Neural cell (in vitro differentiated cells): ENCODE results near the gene HNRNPR. TPM values are rescaled to one million over a fixed set of nuclear protein-coding genes. Genes with fewer than 3 reads are reported as not detected.
A peak's percentile ranks its signal among the peaks of the same experiment; 100 is the strongest.

Experiments
- H2AFZ ChIP-seq: fragments of 200-600, 300-800 bp; sonication (generic), shearing (Covaris generic); 2 replicates; pipeline ENCODE4 v1.6.0; 2014; ENCODE audit warnings: low read depth, mild to moderate bottlenecking, antibody characterized with exemption, low read length, moderate library complexity
- H3F3A ChIP-seq: fragments of 200-600 bp; shearing (Covaris generic); 2 replicates; pipeline ENCODE4 v1.6.1; 2016; ENCODE audit warnings: mild to moderate bottlenecking, moderate library complexity, mixed read lengths, antibody characterized with exemption, low read length; ENCODE audit not compliant: insufficient read depth, poor library complexity, severe bottlenecking
- H3K27ac ChIP-seq: fragments of 200-600, 300-800 bp; sonication (generic), shearing (Covaris generic); 2 replicates; pipeline ENCODE4 v1.5.1; 2014; ENCODE audit warnings: mild to moderate bottlenecking, low read length, moderate library complexity
- H3K27me3 ChIP-seq: fragments of 300-800, 200-600 bp; sonication (generic), shearing (Covaris generic); 2 replicates; pipeline ENCODE4 v1.6.0; 2014; ENCODE audit warnings: mild to moderate bottlenecking, low read depth, low read length, moderate library complexity; ENCODE audit not compliant: insufficient read depth
- H3K36me3 ChIP-seq: fragments of 300-800, 200-600 bp; sonication (generic), shearing (Covaris generic); 2 replicates; pipeline ENCODE4 v1.5.1; 2014; ENCODE audit warnings: mild to moderate bottlenecking, antibody characterized with exemption, low read length, moderate library complexity; ENCODE audit not compliant: insufficient read depth
- H3K4me2 ChIP-seq: fragments of 300-800, 200-600 bp; sonication (generic), shearing (Covaris generic); 2 replicates; pipeline ENCODE4 v1.6.0; 2014; ENCODE audit warnings: mild to moderate bottlenecking, low read length
- H3K4me3 ChIP-seq: fragments of 300-800, 200-600 bp; sonication (generic), shearing (Covaris generic); 2 replicates; pipeline ENCODE4 v1.5.1; 2014; ENCODE audit warnings: mild to moderate bottlenecking, low read length, moderate library complexity
- H3K79me2 ChIP-seq: fragments of 200-600 bp; shearing (Covaris generic); replicated peaks from 2 replicates; pipeline ENCODE4 v1.6.0; 2014; ENCODE audit warnings: mild to moderate bottlenecking, low read length, moderate library complexity; ENCODE audit not compliant: insufficient read depth
- H3K9ac ChIP-seq: fragments of 300-800, 200-600 bp; sonication (generic), shearing (Covaris generic); 2 replicates; pipeline ENCODE4 v1.6.1; 2016; ENCODE audit warnings: mild to moderate bottlenecking, low read length, mixed read lengths
- H3K9me2 ChIP-seq: fragments of 200-600 bp; shearing (Covaris generic); 2 replicates; pipeline ENCODE4 v1.6.1; 2016; ENCODE audit warnings: mild to moderate bottlenecking, low read length, mixed read lengths; ENCODE audit not compliant: insufficient read depth
- H3K9me3 ChIP-seq: fragments of 200-600, 300-800 bp; sonication (generic), shearing (Covaris generic); 2 replicates; pipeline ENCODE4 v1.6.1; 2016; ENCODE audit warnings: mild to moderate bottlenecking, mixed run types, low read length, moderate library complexity, mixed read lengths
- H4K20me1 ChIP-seq: fragments of 200-600 bp; shearing (Covaris generic); 2 replicates; pipeline ENCODE4 v1.6.1; 2016; ENCODE audit warnings: mild to moderate bottlenecking, mixed run types; ENCODE audit not compliant: insufficient read depth
- EP300 ChIP-seq: fragments of 450-650 bp; conservative IDR thresholded peaks from 2 replicates; pipeline ENCODE4 v1.6.1; 2014; ENCODE audit warnings: antibody characterized with exemption, mild to moderate bottlenecking, moderate library complexity; ENCODE audit not compliant: poor library complexity, severe bottlenecking
- EZH2 ChIP-seq: fragments of 200-600, 300-800 bp; shearing (Covaris generic), sonication (generic); IDR thresholded peaks from 2 replicates; pipeline ENCODE4 v1.6.1; 2014; ENCODE audit warnings: antibody characterized with exemption, low read length, borderline replicate concordance, mild to moderate bottlenecking; ENCODE audit not compliant: insufficient read depth, poor library complexity, severe bottlenecking
- MXI1 ChIP-seq: fragments of 450-650 bp; conservative IDR thresholded peaks from 2 replicates; pipeline ENCODE4 v1.6.1; 2014; ENCODE audit warnings: antibody characterized with exemption, mild to moderate bottlenecking; ENCODE audit not compliant: poor library complexity, severe bottlenecking
- POLR2AphosphoS5 ChIP-seq: IDR thresholded peaks from 2 replicates; pipeline ENCODE4 v1.6.1; 2012
- RAD21 ChIP-seq: fragments of 450-650 bp; conservative IDR thresholded peaks from 2 replicates; pipeline ENCODE4 v1.6.1; 2014; ENCODE audit warnings: antibody characterized with exemption, mild to moderate bottlenecking, moderate library complexity
- SMC3 ChIP-seq: fragments of 450-650 bp; conservative IDR thresholded peaks from 2 replicates; pipeline ENCODE4 v1.6.1; 2014; ENCODE audit warnings: antibody characterized with exemption, mild to moderate bottlenecking, moderate library complexity; ENCODE audit not compliant: poor library complexity
- TAF1 ChIP-seq: IDR thresholded peaks from 2 replicates; pipeline ENCODE4 v1.6.1; 2012; ENCODE audit warnings: low read depth
- polyA plus RNA-seq: library from polyadenylated mRNA; depleted of rRNA; stranded (reverse); fragments of >200 nt; gene quantifications from 2 replicates; pipeline ENCODE4 v1.2.3, GENCODE V29; 2014
- TF ChIP-seq, protein P1 (sequence below): IDR thresholded peaks from 2 replicates; pipeline ENCODE4 v1.6.1; 2012; ENCODE audit warnings: borderline replicate concordance
- TF ChIP-seq, protein P2 (sequence below): fragments of 450-650 bp; IDR thresholded peaks from 2 replicates; pipeline ENCODE4 v1.5.1; 2014; ENCODE audit warnings: antibody characterized with exemption, mild to moderate bottlenecking, moderate library complexity; ENCODE audit not compliant: poor library complexity, severe bottlenecking

Gene HNRNPR
- polyA plus RNA-seq, 1 donor from 2014 or later: 345 TPM

- H4K20me1 ChIP-seq: no peaks in the 10 kb centered on the region
- H3K79me2 ChIP-seq: no peaks in the 10 kb centered on the region
- H2AFZ ChIP-seq: no peak overlapping the region
- H3F3A ChIP-seq: no peaks in the 10 kb centered on the region
- no peaks in the 10 kb centered on the region for H3K27me3 ChIP-seq
- TF ChIP-seq EZH2: no peak
- TF ChIP-seq, protein P1, sequence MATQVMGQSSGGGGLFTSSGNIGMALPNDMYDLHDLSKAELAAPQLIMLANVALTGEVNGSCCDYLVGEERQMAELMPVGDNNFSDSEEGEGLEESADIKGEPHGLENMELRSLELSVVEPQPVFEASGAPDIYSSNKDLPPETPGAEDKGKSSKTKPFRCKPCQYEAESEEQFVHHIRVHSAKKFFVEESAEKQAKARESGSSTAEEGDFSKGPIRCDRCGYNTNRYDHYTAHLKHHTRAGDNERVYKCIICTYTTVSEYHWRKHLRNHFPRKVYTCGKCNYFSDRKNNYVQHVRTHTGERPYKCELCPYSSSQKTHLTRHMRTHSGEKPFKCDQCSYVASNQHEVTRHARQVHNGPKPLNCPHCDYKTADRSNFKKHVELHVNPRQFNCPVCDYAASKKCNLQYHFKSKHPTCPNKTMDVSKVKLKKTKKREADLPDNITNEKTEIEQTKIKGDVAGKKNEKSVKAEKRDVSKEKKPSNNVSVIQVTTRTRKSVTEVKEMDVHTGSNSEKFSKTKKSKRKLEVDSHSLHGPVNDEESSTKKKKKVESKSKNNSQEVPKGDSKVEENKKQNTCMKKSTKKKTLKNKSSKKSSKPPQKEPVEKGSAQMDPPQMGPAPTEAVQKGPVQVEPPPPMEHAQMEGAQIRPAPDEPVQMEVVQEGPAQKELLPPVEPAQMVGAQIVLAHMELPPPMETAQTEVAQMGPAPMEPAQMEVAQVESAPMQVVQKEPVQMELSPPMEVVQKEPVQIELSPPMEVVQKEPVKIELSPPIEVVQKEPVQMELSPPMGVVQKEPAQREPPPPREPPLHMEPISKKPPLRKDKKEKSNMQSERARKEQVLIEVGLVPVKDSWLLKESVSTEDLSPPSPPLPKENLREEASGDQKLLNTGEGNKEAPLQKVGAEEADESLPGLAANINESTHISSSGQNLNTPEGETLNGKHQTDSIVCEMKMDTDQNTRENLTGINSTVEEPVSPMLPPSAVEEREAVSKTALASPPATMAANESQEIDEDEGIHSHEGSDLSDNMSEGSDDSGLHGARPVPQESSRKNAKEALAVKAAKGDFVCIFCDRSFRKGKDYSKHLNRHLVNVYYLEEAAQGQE: no peak
- no peak for TF ChIP-seq POLR2AphosphoS5
- TF ChIP-seq TAF1: no peak
- TF ChIP-seq MXI1: no peak
- no peak for TF ChIP-seq EP300
- no peak for TF ChIP-seq RAD21
- TF ChIP-seq SMC3: no peak
- TF ChIP-seq, protein P2, sequence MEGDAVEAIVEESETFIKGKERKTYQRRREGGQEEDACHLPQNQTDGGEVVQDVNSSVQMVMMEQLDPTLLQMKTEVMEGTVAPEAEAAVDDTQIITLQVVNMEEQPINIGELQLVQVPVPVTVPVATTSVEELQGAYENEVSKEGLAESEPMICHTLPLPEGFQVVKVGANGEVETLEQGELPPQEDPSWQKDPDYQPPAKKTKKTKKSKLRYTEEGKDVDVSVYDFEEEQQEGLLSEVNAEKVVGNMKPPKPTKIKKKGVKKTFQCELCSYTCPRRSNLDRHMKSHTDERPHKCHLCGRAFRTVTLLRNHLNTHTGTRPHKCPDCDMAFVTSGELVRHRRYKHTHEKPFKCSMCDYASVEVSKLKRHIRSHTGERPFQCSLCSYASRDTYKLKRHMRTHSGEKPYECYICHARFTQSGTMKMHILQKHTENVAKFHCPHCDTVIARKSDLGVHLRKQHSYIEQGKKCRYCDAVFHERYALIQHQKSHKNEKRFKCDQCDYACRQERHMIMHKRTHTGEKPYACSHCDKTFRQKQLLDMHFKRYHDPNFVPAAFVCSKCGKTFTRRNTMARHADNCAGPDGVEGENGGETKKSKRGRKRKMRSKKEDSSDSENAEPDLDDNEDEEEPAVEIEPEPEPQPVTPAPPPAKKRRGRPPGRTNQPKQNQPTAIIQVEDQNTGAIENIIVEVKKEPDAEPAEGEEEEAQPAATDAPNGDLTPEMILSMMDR: no peak
- H3K9me3 ChIP-seq: peaks cover 19% of the 10 kb centered on the region
- H3K4me3 ChIP-seq: peak overlapping the region; percentile 43
- H3K9me2 ChIP-seq: no peaks in the 10 kb centered on the region
- peaks cover 14% of the 10 kb centered on the region for H3K36me3 ChIP-seq
- no peak overlapping the region for H3K4me2 ChIP-seq
- no peak overlapping the region for H3K27ac ChIP-seq
- no peak overlapping the region for H3K9ac ChIP-seq
Observed at GRCh38 chr1:23356471-23357137, 12.5 kb upstream of the HNRNPR start.

GRCh38 chr1:23354245-23354644 is 10.2 kb upstream of the HNRNPR start:
- H3K4me3 ChIP-seq: no peak overlapping the region
- no peaks in the 10 kb centered on the region for H3F3A ChIP-seq
- no peak overlapping the region for H3K4me2 ChIP-seq
- no peak overlapping the region for H2AFZ ChIP-seq
- no peaks in the 10 kb centered on the region for H3K36me3 ChIP-seq
- no peaks in the 10 kb centered on the region for H4K20me1 ChIP-seq
- H3K27ac ChIP-seq: no peak overlapping the region
- no peaks in the 10 kb centered on the region for H3K9me3 ChIP-seq
- no peaks in the 10 kb centered on the region for H3K9me2 ChIP-seq
- H3K9ac ChIP-seq: no peak overlapping the region
- H3K27me3 ChIP-seq: no peaks in the 10 kb centered on the region
- TF ChIP-seq, protein P1: no peak
- TF ChIP-seq TAF1: no peak
- TF ChIP-seq RAD21: no peak
- no peak for TF ChIP-seq MXI1
- TF ChIP-seq, protein P2: no peak
- TF ChIP-seq POLR2AphosphoS5: no peak
- TF ChIP-seq EZH2: no peak
- no peaks in the 10 kb centered on the region for H3K79me2 ChIP-seq
